ENCODE data around the gene TRPC6.

GRCh38 chr11:101576456-101576855 lies 7.4 kb downstream of the TRPC6 start:
- TF ChIP-seq CTCF (IDR thresholded peaks at IDR 0.05; ENCODE audit: low read depth, low read length, poor library complexity, severe bottlenecking), result no peak
- no peak for TF ChIP-seq EZH2phosphoT487 (IDR thresholded peaks at IDR 0.05; ENCODE audit: borderline replicate concordance, low read length)
